OCI-LY1 (cell line): ENCODE data around the gene NOS3.

Experiments
- EZH2 ChIP-seq: fragments of 200-600 bp; sonication (generic), shearing (Covaris generic); IDR thresholded peaks from 2 replicates; pipeline ENCODE4 v1.8.0; 2017; ENCODE audit warnings: borderline replicate concordance, mixed run types, mild to moderate bottlenecking, antibody characterized with exemption, low read length, moderate library complexity, mixed read lengths
- TF ChIP-seq, protein P1 (sequence below): fragments of 200-600 bp; sonication (generic), shearing (Covaris generic); IDR thresholded peaks from 2 replicates; pipeline ENCODE4 v1.5.1; 2017; ENCODE audit warnings: mild to moderate bottlenecking, antibody characterized with exemption, low read length, moderate library complexity, mixed read lengths

DNA sequence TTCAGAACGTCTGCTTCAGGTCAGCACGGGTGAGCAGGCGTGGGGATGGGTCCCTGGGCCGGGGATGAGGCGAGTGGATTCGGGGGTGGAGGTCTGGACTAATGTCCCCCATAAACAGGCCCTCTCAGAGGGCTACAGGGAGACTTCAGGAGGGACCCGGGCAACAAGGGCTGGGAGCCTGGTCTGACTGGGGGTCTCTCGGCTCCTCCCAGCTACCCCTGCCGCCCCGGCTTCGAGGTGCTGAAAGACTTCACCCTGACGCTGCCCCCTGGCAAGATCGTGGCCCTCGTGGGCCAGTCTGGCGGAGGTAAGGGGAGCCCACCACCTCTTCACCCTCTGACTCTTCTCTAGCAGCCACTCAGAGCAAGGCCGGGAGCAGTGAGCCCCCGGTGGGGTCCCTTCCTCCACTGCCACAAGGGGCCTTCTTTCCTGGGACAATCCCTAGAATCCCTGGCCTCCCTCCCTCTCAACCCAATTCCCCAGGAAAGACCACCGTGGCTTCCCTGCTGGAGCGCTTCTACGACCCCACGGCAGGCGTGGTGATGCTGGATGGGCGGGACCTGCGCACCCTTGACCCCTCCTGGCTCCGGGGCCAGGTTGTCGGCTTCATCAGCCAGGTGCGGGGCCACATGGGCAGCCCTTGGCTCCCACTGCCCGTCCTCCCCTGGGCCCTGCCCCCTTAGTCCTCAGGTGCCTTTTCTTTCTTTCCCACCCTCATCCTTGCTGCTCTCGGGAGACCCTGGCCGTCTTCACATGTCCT lies 50.0 kb downstream of the NOS3 start:
- TF ChIP-seq, protein P1, sequence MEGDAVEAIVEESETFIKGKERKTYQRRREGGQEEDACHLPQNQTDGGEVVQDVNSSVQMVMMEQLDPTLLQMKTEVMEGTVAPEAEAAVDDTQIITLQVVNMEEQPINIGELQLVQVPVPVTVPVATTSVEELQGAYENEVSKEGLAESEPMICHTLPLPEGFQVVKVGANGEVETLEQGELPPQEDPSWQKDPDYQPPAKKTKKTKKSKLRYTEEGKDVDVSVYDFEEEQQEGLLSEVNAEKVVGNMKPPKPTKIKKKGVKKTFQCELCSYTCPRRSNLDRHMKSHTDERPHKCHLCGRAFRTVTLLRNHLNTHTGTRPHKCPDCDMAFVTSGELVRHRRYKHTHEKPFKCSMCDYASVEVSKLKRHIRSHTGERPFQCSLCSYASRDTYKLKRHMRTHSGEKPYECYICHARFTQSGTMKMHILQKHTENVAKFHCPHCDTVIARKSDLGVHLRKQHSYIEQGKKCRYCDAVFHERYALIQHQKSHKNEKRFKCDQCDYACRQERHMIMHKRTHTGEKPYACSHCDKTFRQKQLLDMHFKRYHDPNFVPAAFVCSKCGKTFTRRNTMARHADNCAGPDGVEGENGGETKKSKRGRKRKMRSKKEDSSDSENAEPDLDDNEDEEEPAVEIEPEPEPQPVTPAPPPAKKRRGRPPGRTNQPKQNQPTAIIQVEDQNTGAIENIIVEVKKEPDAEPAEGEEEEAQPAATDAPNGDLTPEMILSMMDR = no peak
- TF ChIP-seq EZH2 = no peak
